ENCODE data around the gene PLXNA4. TPM values are rescaled to one million over a fixed set of nuclear protein-coding genes. Genes with fewer than 3 reads are reported as not detected.

Gene PLXNA4
- total and polyA plus RNA-seq, 2 experiments from 2014 or later: 0.08 to 0.80 TPM

- H3K36me3 Mint-ChIP-seq (ENCODE audit: low read depth): peaks cover 4% of the 10 kb centered on the region; the same call in 1 of the 3 replicates
- no peak overlapping the region for H3K4me3 Mint-ChIP-seq
- H3K36me3 ChIP-seq (ENCODE audit: insufficient read depth): no peaks in the 10 kb centered on the region
- ATAC-seq (no peak), DNase-seq (ENCODE audit: low spot score) (no peak)
- H3K79me2 ChIP-seq (replicated peaks; ENCODE audit: insufficient read depth): no peaks in the 10 kb centered on the region
- peaks cover 12% of the 10 kb centered on the region for H3K4me1 ChIP-seq (ENCODE audit: insufficient read depth)
- H3K4me3 ChIP-seq: no peak overlapping the region
- H3K27me3 Mint-ChIP-seq (ENCODE audit: insufficient read depth, low read depth, poor library complexity): peaks cover 6% of the 10 kb centered on the region
- H2AFZ ChIP-seq: no peak overlapping the region
- H3K27me3 ChIP-seq (ENCODE audit: insufficient read depth): no peaks in the 10 kb centered on the region
- H3K9me2 ChIP-seq (ENCODE audit: insufficient read depth): no peaks in the 10 kb centered on the region
- TF ChIP-seq REST (IDR thresholded peaks at IDR 0.05; ENCODE audit: unreplicated experiment) (no peak), ZNF462 (CRISPR knock-in tag; IDR thresholded peaks at IDR 0.05) (no peak), ETS1 (IDR thresholded peaks at IDR 0.05) (no peak), NANOG (IDR thresholded peaks at IDR 0.05; ENCODE audit: borderline replicate concordance) (no peak), ZNF331 (CRISPR knock-in tag; IDR thresholded peaks at IDR 0.05; ENCODE audit: low read depth) (no peak), EZH2 (IDR thresholded peaks at IDR 0.05; ENCODE audit: low read depth, unreplicated experiment) (no peak), JUNB (IDR thresholded peaks at IDR 0.05; ENCODE audit: unreplicated experiment) (no peak), CTCF (conservative IDR thresholded peaks at IDR 0.05; ENCODE audit: low read depth in 2 of 2) (no peak), EZH2phosphoT487 (IDR thresholded peaks at IDR 0.05; ENCODE audit: unreplicated experiment) (no peak), POLR2AphosphoS5 (IDR thresholded peaks at IDR 0.05; ENCODE audit: low read depth) (no peak), ZNF114 (CRISPR knock-in tag; IDR thresholded peaks at IDR 0.05) (no peak), STAT1 (IDR thresholded peaks at IDR 0.05; ENCODE audit: unreplicated experiment) (no peak), CREB1 (CRISPR knock-in tag; IDR thresholded peaks at IDR 0.05; ENCODE audit: low read depth) (no peak)
- H4K20me1 ChIP-seq (replicated peaks; ENCODE audit: insufficient read depth): no peaks in the 10 kb centered on the region
- no peak overlapping the region for H3K4me2 ChIP-seq
- H3K9me3 Mint-ChIP-seq: peaks cover 5% of the 10 kb centered on the region; the same call in 2 of the 3 replicates
- H3K4me1 Mint-ChIP-seq: peaks cover 23% of the 10 kb centered on the region
- H3K27ac ChIP-seq (ENCODE audit: low read depth): no peak overlapping the region
- no peaks in the 10 kb centered on the region for H3F3A ChIP-seq (replicated peaks; ENCODE audit: low read depth)
- H3K27ac Mint-ChIP-seq: no peak overlapping the region
Observed at GRCh38 chr7:132423594-132424200, 152.6 kb downstream of the PLXNA4 start.

All from GM23338 (cell line).